Neural cell (in vitro differentiated cells): ENCODE data around the gene KRT80. TPM values are rescaled to one million over a fixed set of nuclear protein-coding genes. Genes with fewer than 3 reads are reported as not detected.

Source experiments
- polyA plus RNA-seq: library from polyadenylated mRNA; depleted of rRNA; stranded (reverse); fragments of >200 nt; gene quantifications from 2 replicates; pipeline ENCODE4 v1.2.3, GENCODE V29; 2014

The KRT80 gene
- polyA plus RNA-seq, 1 donor from 2014 or later = not detected

Other genes starting within 250 kb of the KRT80 start
- 47.2 and 52.3 TPM in 2 replicates for gene ACVR1B, start 240.3 kb downstream of the KRT80 start, polyA plus RNA-seq
- gene TAMALIN, start 185.1 kb downstream of the KRT80 start, polyA plus RNA-seq = 5.4 and 6.1 TPM in 2 replicates
- gene NR4A1, start 140.6 kb downstream of the KRT80 start, polyA plus RNA-seq = 3.4 and 6.1 TPM in 2 replicates
- 53.9 and 55.6 TPM in 2 replicates for gene ATG101, start 122.0 kb downstream of the KRT80 start, polyA plus RNA-seq
- gene SMIM41, start 112.3 kb downstream of the KRT80 start, polyA plus RNA-seq = not detected in 2 replicates
- gene KRT7, start 41.2 kb upstream of the KRT80 start, polyA plus RNA-seq = not detected in 2 replicates
- gene KRT86, start 82.6 kb upstream of the KRT80 start, polyA plus RNA-seq = not detected in 2 replicates
- gene KRT81, start 99.5 kb upstream of the KRT80 start, polyA plus RNA-seq = not detected in 2 replicates
- gene KRT83, start 129.4 kb upstream of the KRT80 start, polyA plus RNA-seq = not detected in 2 replicates
- not detected in 2 replicates for gene KRT85, start 175.5 kb upstream of the KRT80 start, polyA plus RNA-seq
- not detected in 2 replicates for gene KRT84, start 193.6 kb upstream of the KRT80 start, polyA plus RNA-seq
- not detected in 2 replicates for gene KRT82, start 214.3 kb upstream of the KRT80 start, polyA plus RNA-seq
- gene KRT75, start 242.4 kb upstream of the KRT80 start, polyA plus RNA-seq = not detected in 2 replicates